Parathyroid adenoma (tissue), 2 donors: ENCODE data around the gene FMO5.

Source experiments
- H2AFZ ChIP-seq: fragments of 300-600 bp; sonication (generic); one replicate; pipeline ENCODE4 v1.7.0; 2017; ENCODE audit warnings: antibody characterized with exemption, mild to moderate bottlenecking
- H3K27ac ChIP-seq: fragments of 300-600 bp; sonication (generic); one replicate; pipeline ENCODE4 v1.7.0; 2017
- H3K27me3 ChIP-seq: fragments of 300-600 bp; sonication (generic); one replicate; pipeline ENCODE4 v1.7.0; 2017; ENCODE audit warnings: low read length; ENCODE audit not compliant: control insufficient read depth, insufficient read depth
- H3K36me3 ChIP-seq: fragments of 300-600 bp; sonication (generic); one replicate; pipeline ENCODE4 v1.7.0; 2017; ENCODE audit warnings: low read length; ENCODE audit not compliant: control insufficient read depth, insufficient read depth
- H3K4me1 ChIP-seq: fragments of 300-600 bp; sonication (generic); one replicate; pipeline ENCODE4 v1.7.0; 2017; ENCODE audit warnings: control low read depth
- H3K4me2 ChIP-seq: fragments of 300-600 bp; sonication (generic); one replicate; pipeline ENCODE4 v1.7.0; 2017; ENCODE audit warnings: low read length
- H3K4me3 ChIP-seq: fragments of 300-600 bp; sonication (generic); one replicate; pipeline ENCODE4 v1.7.0; 2017; ENCODE audit warnings: low read depth, low read length
- H3K79me2 ChIP-seq: fragments of 300-600 bp; sonication (generic); one replicate; pipeline ENCODE4 v1.7.0; 2017; ENCODE audit warnings: control low read depth
- H3K9ac ChIP-seq: fragments of 300-600 bp; sonication (generic); one replicate; pipeline ENCODE4 v1.7.0; 2017; ENCODE audit warnings: mild to moderate bottlenecking
- H3K9me3 ChIP-seq: fragments of 300-600 bp; sonication (generic); one replicate; pipeline ENCODE4 v1.7.0; 2017; ENCODE audit warnings: low read length; ENCODE audit not compliant: control insufficient read depth
- CTCF ChIP-seq: fragments of 300-600 bp; sonication (generic); IDR thresholded peaks from one replicate; pipeline ENCODE4 v1.7.0; 2017; ENCODE audit warnings: antibody characterized with exemption, mild to moderate bottlenecking
- donor health status: primary hyperparathyroidism.

Gene FMO5

GRCh38 chr1:147142886-147143285 lies 82.3 kb downstream of the FMO5 start:
- Histone ChIP-seq H3K27me3 (no peaks in the 10 kb centered on the region), H3K4me3 (no peak overlapping the region), H3K9ac (no peak overlapping the region), H3K27ac (no peak overlapping the region), H3K9me3 (no peaks in the 10 kb centered on the region), H2AFZ (no peak overlapping the region), H3K79me2 (no peaks in the 10 kb centered on the region), H3K4me1 (no peaks in the 10 kb centered on the region), H3K36me3 (no peaks in the 10 kb centered on the region), H3K4me2 (no peak overlapping the region)
- no peak for TF ChIP-seq CTCF
